Liver (tissue), 9 donors: ENCODE data around the gene CD34. TPM values are rescaled to one million over a fixed set of nuclear protein-coding genes. Genes with fewer than 3 reads are reported as not detected.

Experiments used
- DNase-seq: peaks from one replicate; pipeline ENCODE4 v3.0.0-alpha.2; 2017; ENCODE audit warnings: low spot score
- H3K27ac ChIP-seq, 2 donors: one replicate each; pipeline ENCODE4 v1.7.0; 2013; ENCODE audit warnings: inconsistent platforms in 2 of 2, low read length in 2 of 2, control low read depth in 1 of 2, low read depth in 1 of 2, mild to moderate bottlenecking in 1 of 2
- H3K27me3 ChIP-seq, 4 donors: one replicate each; pipeline versions ENCODE4 v1.6.1 to v1.7.0; 2013; ENCODE audit warnings: low read length in 3 of 4, inconsistent platforms in 1 of 4, mild to moderate bottlenecking in 1 of 4, moderate library complexity in 1 of 4; ENCODE audit not compliant: control insufficient read depth in 4 of 4, insufficient read depth in 4 of 4
- H3K36me3 ChIP-seq, 4 donors: one replicate each; pipeline versions ENCODE4 v1.6.1 to v1.7.0; 2013; ENCODE audit warnings: low read length in 3 of 4, mild to moderate bottlenecking in 3 of 4, low read depth in 1 of 4, moderate library complexity in 1 of 4; ENCODE audit not compliant: control insufficient read depth in 4 of 4, insufficient read depth in 3 of 4
- H3K4me1 ChIP-seq, 4 donors: one replicate each; pipeline versions ENCODE4 v1.6.1 to v1.7.0; 2013; ENCODE audit warnings: low read length in 3 of 4, mild to moderate bottlenecking in 3 of 4, moderate library complexity in 1 of 4; ENCODE audit not compliant: control insufficient read depth in 4 of 4, insufficient read depth in 4 of 4
- H3K4me3 ChIP-seq, 3 donors: one replicate each; pipeline versions ENCODE4 v1.6.1 to v1.7.0; 2013; ENCODE audit warnings: low read length in 3 of 3, control low read depth in 1 of 3, low read depth in 1 of 3, mild to moderate bottlenecking in 1 of 3
- H3K9ac ChIP-seq, 2 donors: one replicate each; pipeline ENCODE4 v1.7.0; 2013; ENCODE audit warnings: low read length in 2 of 2, mild to moderate bottlenecking in 2 of 2, moderate library complexity in 2 of 2, control low read depth in 1 of 2, low read depth in 1 of 2
- H3K9me3 ChIP-seq, 4 donors: one replicate each; pipeline versions ENCODE4 v1.6.1 to v1.7.0; 2013; ENCODE audit warnings: low read length in 3 of 4; ENCODE audit not compliant: control insufficient read depth in 4 of 4
- FOXA2 ChIP-seq: IDR thresholded peaks from 2 replicates; pipeline ENCODE4 v1.6.1; 2016; ENCODE audit warnings: antibody characterized with exemption
- GABPA ChIP-seq, 2 donors: IDR thresholded peaks in 1 of 2; conservative IDR thresholded peaks in 1 of 2; 2 replicates each; pipeline ENCODE4 v1.6.1; 2016; ENCODE audit warnings: antibody characterized with exemption in 2 of 2, mild to moderate bottlenecking in 1 of 2, moderate library complexity in 1 of 2
- JUND ChIP-seq, 2 donors: IDR thresholded peaks; 2 replicates each; pipeline ENCODE4 v1.6.1; 2016; ENCODE audit warnings: antibody characterized with exemption in 2 of 2
- NR2F2 ChIP-seq: IDR thresholded peaks from 2 replicates; pipeline ENCODE4 v1.6.1; 2016; ENCODE audit warnings: antibody characterized with exemption
- RXRA ChIP-seq, 2 donors: IDR thresholded peaks; 2 replicates each; pipeline ENCODE4 v1.6.1; 2017 to 2018; ENCODE audit warnings: antibody characterized with exemption in 2 of 2, mild to moderate bottlenecking in 1 of 2
- TAF1 ChIP-seq: conservative IDR thresholded peaks from 2 replicates; pipeline ENCODE4 v1.6.1; 2016; ENCODE audit warnings: antibody characterized with exemption, mild to moderate bottlenecking
- WGBS: extraction: QIAGEN DNeasy Blood & Tissue Kit; methylation state at CpG from one replicate; pipeline ENCODE4 v1.1.7; 2013; 5-methylcytosine and 5-hydroxymethylcytosine counted together
- polyA plus RNA-seq, 2 donors: library from polyadenylated mRNA; stranded (reverse) in 1 of 2; unstranded in 1 of 2; fragments of 200-250 nt in 1 of 2; fragments of >200 nt in 1 of 2; fragmentation: Nextera tagmentation in 1 of 2; extraction: Ambion mirVana in 1 of 2; gene quantifications; one replicate each; pipeline versions ENCODE4 v1.2.1 to v1.2.3, GENCODE V29; 2013 to 2015
- total RNA-seq, 2 donors: library from RNA; depleted of rRNA; stranded (reverse); fragments of >200 nt; gene quantifications; one replicate each; pipeline ENCODE4 v1.2.3, GENCODE V29; 2014
- TF ChIP-seq, protein P1 (sequence below): IDR thresholded peaks from 2 replicates; pipeline ENCODE4 v1.6.1; 2016; ENCODE audit warnings: antibody characterized with exemption
- TF ChIP-seq, protein P2 (sequence below): IDR thresholded peaks from 2 replicates; pipeline ENCODE4 v1.6.1; 2016; ENCODE audit warnings: antibody characterized with exemption
- TF ChIP-seq, protein P3 (sequence below): IDR thresholded peaks from 2 replicates; pipeline ENCODE4 v1.6.1; 2016; ENCODE audit warnings: antibody characterized with exemption
- TF ChIP-seq, protein P4 (sequence below): IDR thresholded peaks from 2 replicates; pipeline ENCODE4 v1.6.1; 2016; ENCODE audit warnings: antibody characterized with exemption, mild to moderate bottlenecking
- donor health status: healthy.
- donor health status: healthy.
- donor health status: healthy.
- donor health status: healthy.
- donor health status: healthy.

Gene CD34
- total and polyA plus RNA-seq, 4 donors, result 1.5 to 4.0 (median 1.8) TPM

DNA sequence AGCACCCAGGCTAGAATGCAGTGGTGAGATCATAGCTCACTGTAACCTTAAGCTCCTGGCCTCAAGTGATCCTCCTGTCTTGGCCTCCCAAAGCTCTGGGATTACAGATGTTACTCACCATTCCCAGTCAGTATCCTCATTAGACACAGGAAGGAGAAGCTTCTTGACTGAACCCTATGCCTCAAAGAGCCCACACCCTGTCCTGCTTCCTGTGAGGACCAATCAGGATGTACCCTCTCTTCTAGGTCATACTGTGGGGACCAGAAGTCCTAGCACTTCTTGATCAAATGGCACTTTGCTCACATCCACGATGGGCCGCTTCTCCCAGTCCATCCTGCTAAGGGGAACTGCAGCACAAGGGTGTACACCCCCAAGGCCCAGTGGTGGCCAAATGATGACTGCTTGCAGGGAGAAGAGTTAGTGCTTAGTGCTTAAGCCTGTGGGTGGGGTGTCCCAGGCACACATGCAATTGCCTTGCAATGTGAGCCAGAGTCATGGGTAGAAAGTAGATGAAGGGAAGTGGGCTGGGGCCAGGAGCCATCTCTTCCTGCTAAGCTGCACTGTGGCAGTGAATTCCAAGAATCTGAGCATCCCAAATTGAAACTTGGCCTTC is 9.8 kb downstream of the CD34 start:
- no peak overlapping the region for H3K9ac ChIP-seq
- 94% methylated on average over 2 of the region's 2 CpGs for WGBS

DNA sequence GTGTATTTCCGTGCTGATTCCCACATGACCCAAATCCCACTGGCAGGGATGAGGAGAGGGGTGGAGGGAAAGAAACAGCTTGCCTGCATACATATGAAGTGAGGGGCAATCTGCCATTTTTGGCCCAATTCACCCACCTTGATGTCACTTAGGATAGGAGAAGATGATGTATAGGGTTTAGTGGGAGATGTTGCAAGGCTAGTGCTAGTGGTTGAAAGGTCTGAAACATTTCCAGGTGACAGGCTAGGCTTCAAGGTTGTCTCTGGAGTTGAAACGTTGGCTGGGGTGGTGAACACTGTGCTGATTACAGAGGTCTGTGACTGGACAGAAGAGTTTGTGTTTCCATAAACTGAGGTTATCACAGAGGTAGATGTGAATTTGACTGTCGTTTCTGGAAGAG is 12.1 kb downstream of the CD34 start:
- H3K27ac ChIP-seq, result no peak overlapping the region
- H3K9ac ChIP-seq, result no peak overlapping the region
- H3K4me3 ChIP-seq, result no peak overlapping the region
- no peaks in the 10 kb centered on the region for H3K36me3 ChIP-seq
- 71% methylated on average over 3 of the region's 3 CpGs for WGBS
- H3K27me3 ChIP-seq, result no peaks in the 10 kb centered on the region
- no peak for DNase-seq
- no peaks in the 10 kb centered on the region for H3K9me3 ChIP-seq
- TF ChIP-seq JUND (IDR thresholded peaks at IDR 0.05), result no peak
- TF ChIP-seq TAF1, result no peak
- H3K4me1 ChIP-seq, result no peaks in the 10 kb centered on the region

More for the DNA sequence above, 9.8 kb downstream of the CD34 start:
- H3K36me3 ChIP-seq, result no peaks in the 10 kb centered on the region
- TF ChIP-seq NR2F2 (no peak), GABPA (IDR thresholded peaks at IDR 0.05 in 1 of 2, conservative IDR thresholded peaks at IDR 0.05 in 1 of 2) (no peak)
- TF ChIP-seq, protein P1, sequence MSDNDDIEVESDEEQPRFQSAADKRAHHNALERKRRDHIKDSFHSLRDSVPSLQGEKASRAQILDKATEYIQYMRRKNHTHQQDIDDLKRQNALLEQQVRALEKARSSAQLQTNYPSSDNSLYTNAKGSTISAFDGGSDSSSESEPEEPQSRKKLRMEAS, result no peak
- no peaks in the 10 kb centered on the region for H3K9me3 ChIP-seq
- H3K27ac ChIP-seq, result no peak overlapping the region
- no peaks in the 10 kb centered on the region for H3K27me3 ChIP-seq
- DNase-seq, result no peak
- H3K4me1 ChIP-seq, result no peaks in the 10 kb centered on the region
- H3K4me3 ChIP-seq, result no peak overlapping the region

DNA sequence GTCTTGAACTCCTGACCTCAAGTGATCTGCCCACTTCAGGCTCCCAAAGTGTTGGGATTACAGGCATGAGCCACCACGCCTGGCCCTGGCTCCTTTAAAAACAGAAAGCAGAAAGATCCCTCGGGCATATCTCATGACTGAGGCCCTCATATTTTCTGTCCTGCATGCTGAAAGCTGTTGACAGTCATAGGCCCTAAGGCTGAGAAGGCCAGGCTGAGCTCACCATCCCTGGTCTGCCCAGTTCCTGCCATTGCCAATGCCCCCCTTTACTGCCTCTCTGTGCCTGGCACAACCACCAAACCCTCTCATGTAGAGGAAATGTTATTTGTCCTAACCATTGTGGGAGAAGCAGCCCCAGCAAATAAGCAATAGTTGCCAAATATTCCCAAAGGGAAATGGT is 12.7 kb downstream of the CD34 start:
- Histone ChIP-seq H3K9me3 (no peaks in the 10 kb centered on the region), H3K27me3 (no peaks in the 10 kb centered on the region), H3K4me3 (no peak overlapping the region), H3K27ac (no peak overlapping the region), H3K9ac (no peak overlapping the region), H3K4me1 (no peaks in the 10 kb centered on the region), H3K36me3 (no peaks in the 10 kb centered on the region)
- TF ChIP-seq, protein P2, sequence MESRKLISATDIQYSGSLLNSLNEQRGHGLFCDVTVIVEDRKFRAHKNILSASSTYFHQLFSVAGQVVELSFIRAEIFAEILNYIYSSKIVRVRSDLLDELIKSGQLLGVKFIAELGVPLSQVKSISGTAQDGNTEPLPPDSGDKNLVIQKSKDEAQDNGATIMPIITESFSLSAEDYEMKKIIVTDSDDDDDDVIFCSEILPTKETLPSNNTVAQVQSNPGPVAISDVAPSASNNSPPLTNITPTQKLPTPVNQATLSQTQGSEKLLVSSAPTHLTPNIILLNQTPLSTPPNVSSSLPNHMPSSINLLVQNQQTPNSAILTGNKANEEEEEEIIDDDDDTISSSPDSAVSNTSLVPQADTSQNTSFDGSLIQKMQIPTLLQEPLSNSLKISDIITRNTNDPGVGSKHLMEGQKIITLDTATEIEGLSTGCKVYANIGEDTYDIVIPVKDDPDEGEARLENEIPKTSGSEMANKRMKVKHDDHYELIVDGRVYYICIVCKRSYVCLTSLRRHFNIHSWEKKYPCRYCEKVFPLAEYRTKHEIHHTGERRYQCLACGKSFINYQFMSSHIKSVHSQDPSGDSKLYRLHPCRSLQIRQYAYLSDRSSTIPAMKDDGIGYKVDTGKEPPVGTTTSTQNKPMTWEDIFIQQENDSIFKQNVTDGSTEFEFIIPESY, result no peak
- TF ChIP-seq, protein P1, result no peak
- TF ChIP-seq, protein P3, sequence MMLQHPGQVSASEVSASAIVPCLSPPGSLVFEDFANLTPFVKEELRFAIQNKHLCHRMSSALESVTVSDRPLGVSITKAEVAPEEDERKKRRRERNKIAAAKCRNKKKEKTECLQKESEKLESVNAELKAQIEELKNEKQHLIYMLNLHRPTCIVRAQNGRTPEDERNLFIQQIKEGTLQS, result no peak
- TF ChIP-seq FOXA2 (no peak), RXRA (IDR thresholded peaks at IDR 0.05) (no peak), NR2F2 (no peak)
- TF ChIP-seq, protein P4, sequence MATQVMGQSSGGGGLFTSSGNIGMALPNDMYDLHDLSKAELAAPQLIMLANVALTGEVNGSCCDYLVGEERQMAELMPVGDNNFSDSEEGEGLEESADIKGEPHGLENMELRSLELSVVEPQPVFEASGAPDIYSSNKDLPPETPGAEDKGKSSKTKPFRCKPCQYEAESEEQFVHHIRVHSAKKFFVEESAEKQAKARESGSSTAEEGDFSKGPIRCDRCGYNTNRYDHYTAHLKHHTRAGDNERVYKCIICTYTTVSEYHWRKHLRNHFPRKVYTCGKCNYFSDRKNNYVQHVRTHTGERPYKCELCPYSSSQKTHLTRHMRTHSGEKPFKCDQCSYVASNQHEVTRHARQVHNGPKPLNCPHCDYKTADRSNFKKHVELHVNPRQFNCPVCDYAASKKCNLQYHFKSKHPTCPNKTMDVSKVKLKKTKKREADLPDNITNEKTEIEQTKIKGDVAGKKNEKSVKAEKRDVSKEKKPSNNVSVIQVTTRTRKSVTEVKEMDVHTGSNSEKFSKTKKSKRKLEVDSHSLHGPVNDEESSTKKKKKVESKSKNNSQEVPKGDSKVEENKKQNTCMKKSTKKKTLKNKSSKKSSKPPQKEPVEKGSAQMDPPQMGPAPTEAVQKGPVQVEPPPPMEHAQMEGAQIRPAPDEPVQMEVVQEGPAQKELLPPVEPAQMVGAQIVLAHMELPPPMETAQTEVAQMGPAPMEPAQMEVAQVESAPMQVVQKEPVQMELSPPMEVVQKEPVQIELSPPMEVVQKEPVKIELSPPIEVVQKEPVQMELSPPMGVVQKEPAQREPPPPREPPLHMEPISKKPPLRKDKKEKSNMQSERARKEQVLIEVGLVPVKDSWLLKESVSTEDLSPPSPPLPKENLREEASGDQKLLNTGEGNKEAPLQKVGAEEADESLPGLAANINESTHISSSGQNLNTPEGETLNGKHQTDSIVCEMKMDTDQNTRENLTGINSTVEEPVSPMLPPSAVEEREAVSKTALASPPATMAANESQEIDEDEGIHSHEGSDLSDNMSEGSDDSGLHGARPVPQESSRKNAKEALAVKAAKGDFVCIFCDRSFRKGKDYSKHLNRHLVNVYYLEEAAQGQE, result no peak
- 93% methylated on average over 2 of the region's 2 CpGs for WGBS
- no peak for DNase-seq
